ENCODE data around the gene CCDC9B.

The CCDC9B gene

GRCh38 chr15:40340740-40341400, at the start of gene CCDC9B:
Gene CCDC9B, minus strand, starts transcription at chr15:40340939. Its CDS starts 120 bp downstream, at chr15:40340819.
- H3K4me3 ChIP-seq (ENCODE audit: insufficient read length, low read depth): no peak within 1 kb of the TSS
- TF ChIP-seq YY1 (IDR thresholded peaks at IDR 0.05; ENCODE audit: insufficient read depth, insufficient read length): no peak
- no peak for TF ChIP-seq SUZ12 (IDR thresholded peaks at IDR 0.05; ENCODE audit: extremely low read depth, insufficient read depth, insufficient read length)
- TF ChIP-seq ZNF274 (IDR thresholded peaks at IDR 0.05; ENCODE audit: low read depth, low read length): no peak
- H3K9ac ChIP-seq (ENCODE audit: insufficient read length, low read depth): peak within 1 kb of the TSS; percentile 8
- no peaks in the 10 kb centered on the region for H3K9me3 ChIP-seq (ENCODE audit: insufficient read depth, low read length)
- no peaks in the 10 kb centered on the region for H3K27me3 ChIP-seq (ENCODE audit: insufficient read depth, insufficient read length)
- peaks cover 39% of the 10 kb centered on the region for H3K4me1 ChIP-seq (ENCODE audit: insufficient read depth, insufficient read length)
- no peak for DNase-seq (ENCODE audit: low read depth, low spot score)
- H3K36me3 ChIP-seq (ENCODE audit: insufficient read depth, insufficient read length, low read length): no peaks in the 10 kb centered on the region

- DNase-seq (ENCODE audit: low read depth, low spot score): no peak
- H3K9me3 ChIP-seq (ENCODE audit: insufficient read depth, low read length): no peaks in the 10 kb centered on the region
- H3K27me3 ChIP-seq (ENCODE audit: insufficient read depth, insufficient read length): no peaks in the 10 kb centered on the region
- peaks cover 78% of the 10 kb centered on the region for H3K36me3 ChIP-seq (ENCODE audit: insufficient read depth, insufficient read length, low read length)
- H3K4me1 ChIP-seq (ENCODE audit: insufficient read depth, insufficient read length): no peaks in the 10 kb centered on the region
- no peak overlapping the region for H3K4me3 ChIP-seq (ENCODE audit: insufficient read length, low read depth)
- H3K9ac ChIP-seq (ENCODE audit: insufficient read length, low read depth): no peak overlapping the region
- no peak for TF ChIP-seq SUZ12 (IDR thresholded peaks at IDR 0.05; ENCODE audit: extremely low read depth, insufficient read depth, insufficient read length)
- TF ChIP-seq YY1 (IDR thresholded peaks at IDR 0.05; ENCODE audit: insufficient read depth, insufficient read length): no peak
- no peak for TF ChIP-seq ZNF274 (IDR thresholded peaks at IDR 0.05; ENCODE audit: low read depth, low read length)
Measured at GRCh38 chr15:40389824-40390595, 49.3 kb upstream of the CCDC9B start.

- DNase-seq (ENCODE audit: low read depth, low spot score): no peak
- TF ChIP-seq SUZ12 (IDR thresholded peaks at IDR 0.05; ENCODE audit: extremely low read depth, insufficient read depth, insufficient read length): no peak
- TF ChIP-seq YY1 (IDR thresholded peaks at IDR 0.05; ENCODE audit: insufficient read depth, insufficient read length): no peak
- no peak for TF ChIP-seq ZNF274 (IDR thresholded peaks at IDR 0.05; ENCODE audit: low read depth, low read length)
- no peak overlapping the region for H3K9ac ChIP-seq (ENCODE audit: insufficient read length, low read depth)
Measured at GRCh38 chr15:40388941-40389823, 48.4 kb upstream of the CCDC9B start.

GRCh38 chr15:40386480-40386879, 45.7 kb upstream of the CCDC9B start:
- no peak overlapping the region for H3K4me3 ChIP-seq (ENCODE audit: insufficient read length, low read depth)
- no peak overlapping the region for H3K9ac ChIP-seq (ENCODE audit: insufficient read length, low read depth)
- no peak for DNase-seq (ENCODE audit: low read depth, low spot score)
- peaks cover 57% of the 10 kb centered on the region for H3K36me3 ChIP-seq (ENCODE audit: insufficient read depth, insufficient read length, low read length)
- H3K9me3 ChIP-seq (ENCODE audit: insufficient read depth, low read length): no peaks in the 10 kb centered on the region
- TF ChIP-seq YY1 (IDR thresholded peaks at IDR 0.05; ENCODE audit: insufficient read depth, insufficient read length) (no peak), ZNF274 (IDR thresholded peaks at IDR 0.05; ENCODE audit: low read depth, low read length) (no peak), SUZ12 (IDR thresholded peaks at IDR 0.05; ENCODE audit: extremely low read depth, insufficient read depth, insufficient read length) (no peak)
- H3K27me3 ChIP-seq (ENCODE audit: insufficient read depth, insufficient read length): no peaks in the 10 kb centered on the region
- no peaks in the 10 kb centered on the region for H3K4me1 ChIP-seq (ENCODE audit: insufficient read depth, insufficient read length)

More at GRCh38 chr15:40388941-40389823, 48.4 kb upstream of the CCDC9B start:
- Histone ChIP-seq H3K4me1 (ENCODE audit: insufficient read depth, insufficient read length) (no peaks in the 10 kb centered on the region), H3K27me3 (ENCODE audit: insufficient read depth, insufficient read length) (no peaks in the 10 kb centered on the region), H3K9me3 (ENCODE audit: insufficient read depth, low read length) (no peaks in the 10 kb centered on the region), H3K36me3 (ENCODE audit: insufficient read depth, insufficient read length, low read length) (peaks cover 79% of the 10 kb centered on the region), H3K4me3 (ENCODE audit: insufficient read length, low read depth) (no peak overlapping the region)

GRCh38 chr15:40382580-40383456, 42.1 kb upstream of the CCDC9B start, which contains the start of gene KNSTRN:
Gene KNSTRN, plus strand, starts transcription at chr15:40382721. Its CDS starts 115 bp downstream, at chr15:40382836.
- H3K36me3 ChIP-seq (ENCODE audit: insufficient read depth, insufficient read length, low read length): peaks cover 31% of the 10 kb centered on the region
- H3K9me3 ChIP-seq (ENCODE audit: insufficient read depth, low read length): no peaks in the 10 kb centered on the region
- peak; percentile 77 for DNase-seq (ENCODE audit: low read depth, low spot score)
- H3K27me3 ChIP-seq (ENCODE audit: insufficient read depth, insufficient read length): no peaks in the 10 kb centered on the region
- TF ChIP-seq SUZ12 (IDR thresholded peaks at IDR 0.05; ENCODE audit: extremely low read depth, insufficient read depth, insufficient read length): no peak
- peak; percentile 98 for TF ChIP-seq YY1 (IDR thresholded peaks at IDR 0.05; ENCODE audit: insufficient read depth, insufficient read length)
- H3K9ac ChIP-seq (ENCODE audit: insufficient read length, low read depth): peak within 1 kb of the TSS; percentile 83
- peak within 1 kb of the TSS; percentile 77 for H3K4me3 ChIP-seq (ENCODE audit: insufficient read length, low read depth)
- peaks cover 3% of the 10 kb centered on the region for H3K4me1 ChIP-seq (ENCODE audit: insufficient read depth, insufficient read length)

- H3K36me3 ChIP-seq (ENCODE audit: insufficient read depth, insufficient read length, low read length): peaks cover 23% of the 10 kb centered on the region
- no peak overlapping the region for H3K4me3 ChIP-seq (ENCODE audit: insufficient read length, low read depth)
- no peak overlapping the region for H3K9ac ChIP-seq (ENCODE audit: insufficient read length, low read depth)
- no peak for TF ChIP-seq SUZ12 (IDR thresholded peaks at IDR 0.05; ENCODE audit: extremely low read depth, insufficient read depth, insufficient read length)
- TF ChIP-seq YY1 (IDR thresholded peaks at IDR 0.05; ENCODE audit: insufficient read depth, insufficient read length): no peak
- TF ChIP-seq ZNF274 (IDR thresholded peaks at IDR 0.05; ENCODE audit: low read depth, low read length): no peak
- H3K27me3 ChIP-seq (ENCODE audit: insufficient read depth, insufficient read length): no peaks in the 10 kb centered on the region
- no peak for DNase-seq (ENCODE audit: low read depth, low spot score)
- no peaks in the 10 kb centered on the region for H3K9me3 ChIP-seq (ENCODE audit: insufficient read depth, low read length)
- peaks cover 3% of the 10 kb centered on the region for H3K4me1 ChIP-seq (ENCODE audit: insufficient read depth, insufficient read length)
Measured at GRCh38 chr15:40381818-40382529, 41.2 kb upstream of the CCDC9B start.
